Sciatic nerve (tissue), 2 donors: ENCODE measurements around the gene FMO3. TPM values are rescaled to one million over a fixed set of nuclear protein-coding genes. Genes with fewer than 3 reads are reported as not detected.

Experiments used
- ATAC-seq: fragments of 200-7000 bp; cut with Tn5 transposase; one replicate; pipeline ENCODE4 v1.9.1; 2020; ENCODE audit warnings: mild to moderate bottlenecking, moderate library complexity
- DNase-seq: peaks from one replicate; pipeline ENCODE4 v3.0.0-alpha.2; 2020; ENCODE audit warnings: low spot score
- intact Hi-C: fragments of 100-400 bp; cut with DNase I; formaldehyde crosslinking; loops from one replicate; pipeline ENCODE4 v1.14.2; 2022
- total RNA-seq: library from RNA; stranded (reverse); fragmentation: NEBNext Ultra II Directional; extraction: Animal tissue kit (Norgen Biotek cat#: 25700); gene quantifications from one replicate; pipeline ENCODE4 v1.2.1, GENCODE V29; 2021
- donor health status: DM: no; HTN: no; CAD: no.
- donor health status: DM: no; HTN: no; CAD: no.

Gene FMO3
- total RNA-seq, 1 donor from 2014 or later: 3.0 TPM

DNA sequence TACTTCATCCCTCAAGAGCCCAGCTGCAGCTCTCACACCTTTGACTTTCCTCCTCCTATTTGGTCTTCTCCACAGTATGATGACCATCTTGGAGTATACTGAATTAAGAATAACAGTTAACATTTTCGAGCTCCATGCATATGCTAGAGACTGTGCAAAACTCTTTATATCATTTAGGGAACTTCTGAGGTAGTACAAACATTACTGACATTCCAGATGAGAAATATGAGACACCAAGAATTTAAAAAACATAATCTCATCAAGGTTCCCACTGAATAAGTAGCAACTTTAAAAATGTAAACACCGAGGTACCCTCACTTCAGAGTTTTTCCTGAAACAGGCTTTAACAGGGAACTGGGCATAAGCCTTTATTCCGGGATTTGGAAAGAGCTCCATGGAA, 22.7 kb downstream of the FMO3 start:
- DNase-seq (no peak), ATAC-seq (no peak)
- intact Hi-C loops: no loop called here

GRCh38 chr1:171115280-171115897, 24.7 kb downstream of the FMO3 start:
- DNase-seq (no peak), ATAC-seq (peak; percentile 57)
- intact Hi-C loops: no loop called here

- no peak for DNase-seq
- ATAC-seq: no peak
- intact Hi-C loops: no loop called here
Observed at GRCh38 chr1:171116676-171117075, 26.0 kb downstream of the FMO3 start.

GRCh38 chr1:171117085-171117484, 26.4 kb downstream of the FMO3 start:
- ATAC-seq: no peak
- intact Hi-C loops: no loop called here
- no peak for DNase-seq

- intact Hi-C loops: no loop called here
- DNase-seq (no peak), ATAC-seq (no peak)
Observed at GRCh38 chr1:171119648-171120047, 28.9 kb downstream of the FMO3 start.

GRCh38 chr1:171122299-171122698, 31.6 kb downstream of the FMO3 start:
- ATAC-seq (no peak), DNase-seq (no peak)
- intact Hi-C loops: no loop called here

GRCh38 chr1:171122893-171123292, 32.2 kb downstream of the FMO3 start:
- no peak for ATAC-seq

GRCh38 chr1:171126504-171126903, 35.8 kb downstream of the FMO3 start:
- DNase-seq (peak; percentile 73), ATAC-seq (peak; percentile 66)

More at GRCh38 chr1:171122893-171123292, 32.2 kb downstream of the FMO3 start:
- intact Hi-C loops: no loop called here
- no peak for DNase-seq

GRCh38 chr1:171127099-171127498, 36.4 kb downstream of the FMO3 start:
- no peak for DNase-seq

More at GRCh38 chr1:171126504-171126903, 35.8 kb downstream of the FMO3 start:
- intact Hi-C loops: no loop called here

DNA sequence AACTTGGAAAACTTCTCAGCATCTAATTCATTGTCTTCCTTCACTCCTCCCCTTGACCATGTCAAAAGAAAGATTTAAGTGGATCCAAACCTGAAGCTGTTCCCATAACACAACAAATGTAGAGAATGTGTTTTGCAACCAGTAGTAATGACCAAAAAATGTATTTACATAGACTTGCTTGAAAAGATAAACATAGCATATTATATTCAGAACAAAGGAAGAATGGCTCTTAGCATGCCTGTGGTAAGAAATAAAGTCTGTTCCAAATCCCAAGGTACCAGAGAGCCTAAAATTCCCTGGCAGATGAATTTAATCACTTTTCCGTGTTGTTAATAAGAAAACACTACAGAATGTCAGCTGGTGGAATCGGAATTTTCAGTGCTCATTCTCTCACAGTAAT, 36.8 kb downstream of the FMO3 start:
- DNase-seq (no peak), ATAC-seq (peak; percentile 79)
- intact Hi-C loops: no loop called here

More at GRCh38 chr1:171127099-171127498, 36.4 kb downstream of the FMO3 start:
- intact Hi-C loops: no loop called here
- no peak for ATAC-seq

GRCh38 chr1:171128463-171128862, 37.8 kb downstream of the FMO3 start:
- intact Hi-C loops: no loop called here
- ATAC-seq: no peak

DNA sequence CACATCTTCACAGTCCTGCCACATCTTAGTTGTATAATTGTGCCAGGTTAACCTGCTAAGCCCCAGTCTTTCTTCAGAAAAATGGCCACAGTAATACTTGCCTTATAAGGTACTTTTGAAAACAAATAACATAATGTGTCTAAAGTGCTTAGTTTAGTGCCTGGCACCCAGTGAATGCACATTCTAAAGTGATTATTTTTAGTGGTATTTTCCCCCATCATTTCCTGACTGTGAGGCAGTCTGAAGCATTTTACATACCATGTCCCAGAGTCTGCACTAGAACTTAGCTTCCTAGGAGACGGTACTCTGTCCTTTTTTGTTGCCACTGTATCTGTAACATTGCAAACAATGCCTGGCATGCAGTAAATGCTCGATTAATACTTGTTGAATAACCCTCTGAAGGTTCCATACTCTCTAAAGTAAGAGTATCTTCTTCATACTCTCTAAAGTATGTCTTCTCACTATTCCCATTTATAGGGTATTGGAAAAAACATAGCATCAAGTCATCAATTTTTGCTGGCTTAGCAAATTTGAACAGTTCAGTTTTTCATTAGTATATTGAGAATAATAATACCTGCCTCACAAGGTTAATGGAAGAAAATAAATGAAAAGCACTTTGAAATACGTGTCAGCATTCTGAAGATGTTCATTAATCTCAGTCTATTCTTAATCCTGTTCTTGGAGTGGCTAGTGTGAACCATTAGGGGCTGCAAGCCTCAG, 43.7 kb downstream of the FMO3 start:
- ATAC-seq (no peak), DNase-seq (no peak)
- intact Hi-C loops: no loop called here

More at GRCh38 chr1:171128463-171128862, 37.8 kb downstream of the FMO3 start:
- DNase-seq: no peak

- no peak for DNase-seq
- no peak for ATAC-seq
- intact Hi-C loops: no loop called here
Observed at GRCh38 chr1:171137580-171137979, 46.9 kb downstream of the FMO3 start.

DNA sequence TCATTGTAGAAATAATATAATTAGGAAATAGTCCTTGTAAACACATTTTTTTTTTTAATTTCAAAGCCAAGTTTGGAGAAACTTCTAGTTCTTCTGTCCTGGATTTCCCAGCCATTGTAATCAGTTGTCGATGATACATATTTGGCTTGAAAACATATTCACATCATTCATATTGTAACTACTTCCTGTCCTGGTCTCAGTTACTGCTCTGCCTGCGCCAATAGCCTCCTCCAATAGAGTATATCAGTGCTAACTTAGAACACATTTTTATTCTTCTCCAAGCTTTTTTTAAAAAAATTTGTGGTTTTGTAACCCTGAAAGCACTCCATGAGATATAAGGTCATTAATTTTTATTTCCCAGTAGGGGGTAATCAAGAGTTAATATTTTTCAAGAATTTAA, 48.3 kb downstream of the FMO3 start:
- no peak for ATAC-seq
- no peak for DNase-seq
- intact Hi-C loops: no loop called here

DNA sequence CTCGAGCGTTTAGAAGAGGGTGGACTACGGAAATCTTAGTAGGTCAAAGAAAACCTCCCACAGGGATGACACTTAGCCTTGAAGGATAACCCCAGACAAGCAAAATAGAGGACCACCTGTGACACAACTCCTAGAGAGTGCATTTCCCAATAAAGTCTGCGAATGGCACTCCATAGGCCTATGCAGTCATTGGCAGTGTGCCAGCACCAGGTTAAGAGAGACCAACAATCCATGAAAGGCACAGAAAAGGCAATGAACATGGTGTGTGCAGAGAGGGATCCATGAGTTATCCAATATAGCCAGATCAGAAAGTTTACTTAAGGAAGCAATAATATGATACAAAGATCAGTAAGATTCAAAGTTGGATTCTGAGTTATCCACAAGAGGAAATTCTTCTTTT, 49.2 kb downstream of the FMO3 start:
- DNase-seq (peak; percentile 64), ATAC-seq (no peak)
- intact Hi-C loops: no loop called here

- ATAC-seq: peak; percentile 66
- intact Hi-C loops: no loop called here
- DNase-seq: peak; percentile 62
Observed at GRCh38 chr1:171140401-171140800, 49.7 kb downstream of the FMO3 start.

GRCh38 chr1:171140956-171141687, 50.4 kb downstream of the FMO3 start:
- ATAC-seq: no peak
- intact Hi-C loops: no loop called here
- no peak for DNase-seq

DNA sequence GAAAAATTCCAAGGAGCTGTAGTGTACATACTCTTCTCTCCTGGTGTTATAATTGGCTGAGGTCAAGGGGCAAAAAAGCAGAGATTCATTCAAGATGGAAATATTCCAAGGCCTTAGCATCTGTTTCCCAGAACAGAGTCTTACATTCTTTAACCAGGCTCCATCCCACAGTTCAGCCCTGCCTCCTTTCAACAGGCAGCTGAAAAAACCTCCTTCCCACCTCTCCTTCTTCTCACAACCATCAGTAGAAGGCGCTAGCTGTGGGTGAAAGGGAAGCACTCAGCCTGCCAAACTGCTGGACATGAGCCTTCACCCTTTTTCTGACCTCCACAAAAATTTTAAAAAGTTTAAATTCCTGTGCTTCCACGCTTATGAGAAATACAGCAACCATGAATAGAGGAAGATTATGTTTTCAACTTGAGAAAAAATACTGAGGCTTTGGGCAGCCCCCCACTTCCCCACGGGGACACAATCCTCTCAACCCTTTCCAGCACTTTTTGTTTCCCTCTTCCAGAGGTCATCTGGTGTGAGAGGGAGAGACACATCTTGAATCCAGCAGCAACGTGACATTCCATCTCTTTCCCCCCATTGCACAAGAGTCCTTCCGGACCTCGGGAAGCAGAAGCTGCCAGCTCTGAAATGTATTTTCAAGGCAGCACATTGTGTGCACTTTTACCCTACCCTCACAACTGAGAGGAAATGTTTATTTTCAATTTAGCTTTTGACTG, 51.1 kb downstream of the FMO3 start:
- ATAC-seq (peak; percentile 86), DNase-seq (peak; percentile 70)
- intact Hi-C loops: no loop called here
